Activated T-cell treated with anti-CD3 and anti-CD28 coated beads for 1 hour (primary cell): ENCODE data around the gene TCN1.
"Not testable (repeated sequence)": the region's sequence is repeated elsewhere in the genome, so short reads cannot be mapped to it uniquely, and the experiment has no call there.

ENCODE experiments used
- DNase-seq: peaks from one replicate; pipeline ENCODE4 v3.0.0-alpha.2; 2020; ENCODE audit warnings: low read depth

Gene TCN1, protein sequence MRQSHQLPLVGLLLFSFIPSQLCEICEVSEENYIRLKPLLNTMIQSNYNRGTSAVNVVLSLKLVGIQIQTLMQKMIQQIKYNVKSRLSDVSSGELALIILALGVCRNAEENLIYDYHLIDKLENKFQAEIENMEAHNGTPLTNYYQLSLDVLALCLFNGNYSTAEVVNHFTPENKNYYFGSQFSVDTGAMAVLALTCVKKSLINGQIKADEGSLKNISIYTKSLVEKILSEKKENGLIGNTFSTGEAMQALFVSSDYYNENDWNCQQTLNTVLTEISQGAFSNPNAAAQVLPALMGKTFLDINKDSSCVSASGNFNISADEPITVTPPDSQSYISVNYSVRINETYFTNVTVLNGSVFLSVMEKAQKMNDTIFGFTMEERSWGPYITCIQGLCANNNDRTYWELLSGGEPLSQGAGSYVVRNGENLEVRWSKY

DNA sequence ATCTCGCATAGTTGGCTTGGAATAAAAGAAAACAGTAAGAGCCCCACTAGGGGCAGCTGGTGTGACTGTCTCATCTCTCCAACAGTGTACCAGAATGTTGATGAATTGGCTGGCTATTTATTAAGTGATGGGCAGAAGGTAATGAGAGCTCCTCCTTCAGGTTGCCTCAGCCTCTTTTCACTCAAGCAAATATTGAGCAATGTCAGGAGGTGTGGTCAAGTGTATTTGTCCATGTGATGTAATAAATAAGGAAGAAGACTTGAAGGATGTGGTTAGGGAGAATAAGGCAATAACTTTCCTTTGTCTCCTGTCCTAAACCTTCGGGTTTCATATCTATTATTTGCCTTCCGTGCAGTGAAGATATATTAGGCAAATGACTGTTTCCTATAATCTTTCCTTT lies at the start of gene TCN1:
Gene TCN1, minus strand, starts transcription at position 91 of the 400 bp plus-strand sequence. Its CDS starts 17 bp downstream, at position 74.
- DNase-seq: no peak

DNA sequence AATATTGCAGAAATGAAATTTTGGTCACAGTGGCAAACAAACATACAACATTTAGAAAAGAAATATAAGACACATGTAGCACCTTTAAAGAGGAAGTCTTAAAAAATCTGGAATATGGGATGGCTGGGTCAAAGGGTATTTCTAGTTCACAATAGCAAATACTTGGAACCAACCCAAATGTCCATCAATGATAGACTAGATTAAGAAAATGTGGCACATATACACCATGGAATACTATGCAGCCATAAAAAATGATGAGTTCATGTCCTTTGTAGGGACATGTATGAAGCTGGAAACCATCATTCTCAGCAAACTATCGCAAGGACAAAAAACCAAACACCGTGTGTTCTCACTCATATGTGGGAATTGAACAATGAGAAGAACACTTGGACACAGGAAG lies 37.3 kb upstream of the TCN1 start:
- DNase-seq: not testable (repeated sequence)

DNA sequence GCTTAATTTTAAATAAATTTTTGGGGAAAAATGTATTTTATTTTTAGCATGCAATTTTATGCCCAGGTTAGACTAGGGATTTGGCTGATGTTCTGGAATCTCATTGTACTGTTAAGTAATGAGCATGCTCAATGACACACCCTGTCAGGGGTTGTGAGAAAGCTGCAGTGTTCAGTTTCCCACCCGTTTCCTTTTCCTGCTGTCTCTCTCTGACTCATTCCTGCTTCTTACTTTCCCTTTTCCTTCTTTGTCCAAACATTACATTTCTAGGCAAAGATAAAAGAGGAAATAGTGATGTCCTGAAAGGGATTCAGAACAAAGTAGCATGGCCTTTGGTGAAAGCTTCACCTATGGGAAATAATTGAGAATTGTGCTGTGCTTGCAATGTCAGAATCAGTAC lies 35.0 kb upstream of the TCN1 start:
- no peak for DNase-seq

DNA sequence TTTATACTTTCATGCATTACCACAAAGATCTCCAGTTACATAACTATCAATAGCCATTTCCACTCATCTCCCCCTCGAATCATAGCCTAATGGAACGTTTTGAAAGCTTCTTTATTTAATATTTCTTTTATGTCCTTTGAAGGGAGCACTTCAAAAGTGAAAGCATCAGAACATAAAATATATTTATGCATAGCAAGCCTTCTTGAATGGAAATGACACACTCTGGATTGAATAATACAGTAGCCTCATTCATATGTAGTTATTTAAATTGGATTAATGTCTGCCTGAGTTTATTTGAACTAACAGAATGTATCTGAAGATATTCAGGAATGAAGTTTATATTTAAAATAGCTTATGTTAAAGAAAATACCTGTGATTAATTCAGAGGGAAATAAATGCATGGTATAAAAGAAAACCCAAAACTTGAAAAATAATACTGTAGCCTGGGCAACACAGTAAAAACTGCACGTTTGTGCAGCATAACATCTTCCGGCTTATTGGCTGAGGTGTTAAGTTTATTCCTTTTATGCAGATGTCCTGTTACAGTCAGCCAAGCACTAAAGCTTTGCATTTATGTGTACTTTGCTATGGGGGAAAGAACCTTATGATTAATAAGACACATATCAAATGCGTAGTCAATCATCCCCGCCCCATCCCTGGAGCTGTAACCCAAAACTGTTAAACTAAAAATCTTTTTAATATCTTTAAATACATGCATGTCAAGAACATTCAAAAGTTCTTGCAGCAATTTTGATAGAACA lies 34.3 kb upstream of the TCN1 start:
- DNase-seq: no peak

DNA sequence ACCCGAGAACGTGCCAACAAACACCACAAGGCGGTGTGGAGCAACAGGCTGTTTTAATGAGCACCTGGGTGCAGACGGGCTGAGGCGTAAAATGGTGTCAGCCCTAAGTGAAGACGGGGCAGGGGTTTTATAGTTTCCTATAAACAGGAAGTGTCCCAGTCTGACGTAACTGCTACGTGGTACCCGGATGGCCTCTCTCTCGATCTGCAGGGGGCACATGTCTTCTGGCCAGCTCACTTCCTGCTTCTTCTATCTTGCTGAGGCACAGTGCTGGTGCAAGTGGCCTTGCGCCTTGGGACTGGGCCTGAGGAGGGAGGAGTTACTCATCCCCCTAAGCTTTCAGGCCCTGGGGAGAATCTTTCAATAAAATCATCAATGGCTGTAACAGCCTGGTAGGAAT lies 33.2 kb upstream of the TCN1 start:
- DNase-seq: no peak

DNA sequence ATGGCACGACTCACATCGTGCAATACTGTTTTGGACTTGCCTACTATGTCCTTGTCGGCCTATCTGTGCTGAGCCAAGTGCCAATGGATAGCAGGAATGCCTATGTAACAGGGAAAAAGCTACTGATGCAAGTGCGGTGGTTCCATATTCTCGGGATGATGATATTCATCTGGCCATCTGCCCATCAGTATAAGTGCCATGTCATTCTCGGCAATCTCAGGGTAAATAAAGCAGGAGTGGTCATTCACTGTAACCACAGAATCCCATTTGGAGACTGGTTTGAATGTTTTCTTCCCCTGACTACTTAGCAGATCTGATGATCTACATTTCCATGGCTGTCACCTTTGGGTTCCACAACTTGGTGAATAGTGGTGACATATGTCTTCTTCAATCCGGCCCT lies 32.4 kb upstream of the TCN1 start:
- DNase-seq: no peak

DNA sequence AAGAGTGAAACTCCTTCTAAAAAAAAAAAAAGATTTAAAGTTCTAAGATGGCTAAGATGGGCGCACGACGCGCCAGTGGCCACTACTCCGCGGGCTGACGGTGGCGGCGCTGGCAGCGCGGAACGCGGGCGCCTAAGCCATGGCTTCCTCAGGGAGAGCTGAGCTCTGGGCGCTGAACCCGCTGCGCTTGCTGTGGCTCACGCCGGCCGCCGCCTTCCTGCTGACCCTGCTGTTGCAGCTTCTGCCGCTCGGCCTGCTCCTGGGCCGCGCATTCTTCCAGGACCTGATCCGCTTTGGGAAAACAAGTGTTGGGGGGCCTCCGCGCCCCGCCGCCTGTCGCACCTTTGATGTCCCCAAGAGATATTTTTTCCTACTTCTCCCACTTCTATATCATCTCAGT lies 31.8 kb upstream of the TCN1 start:
- no peak for DNase-seq

DNA sequence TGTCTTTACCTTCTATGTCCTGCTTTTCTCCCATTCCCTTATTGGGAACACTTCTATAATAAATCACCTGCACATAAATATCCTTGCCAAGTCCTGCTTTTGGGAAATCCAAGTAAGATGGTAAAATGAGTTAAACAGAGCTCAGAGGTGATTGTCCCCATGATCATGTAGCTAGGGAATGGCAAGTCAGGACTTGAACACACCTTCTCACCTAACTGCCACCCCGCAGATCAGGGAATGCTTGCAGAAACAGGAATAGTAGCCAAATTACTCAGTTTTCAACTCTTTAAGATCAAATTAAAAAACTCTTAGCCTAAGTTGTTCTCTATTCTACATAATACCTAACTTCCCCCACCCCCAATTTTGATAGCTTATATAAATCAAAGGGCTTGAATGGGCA lies 28.3 kb upstream of the TCN1 start:
- DNase-seq: no peak

DNA sequence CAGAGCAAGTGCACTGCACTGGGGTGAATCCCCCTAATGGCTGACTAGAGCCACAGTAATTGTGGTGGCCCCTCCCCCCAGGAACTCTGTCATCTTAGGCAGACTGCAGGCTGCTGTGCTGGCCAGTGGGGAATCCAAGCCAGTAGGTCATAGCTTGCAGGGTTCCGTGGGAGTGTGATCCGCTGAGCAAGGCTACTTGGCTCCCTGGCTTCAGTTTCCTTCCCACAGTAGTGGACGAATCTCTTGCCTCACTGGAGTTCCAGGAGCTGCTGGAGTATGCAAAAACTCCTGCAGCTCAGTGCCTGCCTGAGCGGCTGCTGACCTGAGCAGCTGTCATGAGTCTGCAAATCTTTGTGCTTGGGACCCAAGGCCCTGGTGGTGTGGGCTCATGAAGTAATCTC lies 25.5 kb upstream of the TCN1 start:
- DNase-seq: no peak

DNA sequence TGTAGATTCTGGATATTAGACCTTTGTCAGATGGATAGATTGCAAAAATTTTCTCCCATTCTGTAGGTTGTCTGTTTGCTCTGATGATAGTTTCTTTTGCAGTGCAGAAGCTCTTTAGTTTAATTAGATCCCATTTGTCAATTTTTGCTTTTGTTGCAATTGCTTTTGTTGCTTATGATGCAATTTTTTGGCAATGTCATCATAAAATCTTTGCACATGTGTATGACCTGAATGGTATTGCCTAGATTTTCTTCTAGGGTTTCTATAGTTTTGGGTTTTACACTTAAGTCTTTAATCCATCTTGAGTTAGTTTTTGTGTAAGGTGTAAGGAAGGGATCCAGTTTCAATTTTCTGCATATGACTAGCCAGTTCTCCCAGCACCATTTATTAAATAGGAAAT lies 20.9 kb upstream of the TCN1 start:
- not testable (repeated sequence) for DNase-seq

DNA sequence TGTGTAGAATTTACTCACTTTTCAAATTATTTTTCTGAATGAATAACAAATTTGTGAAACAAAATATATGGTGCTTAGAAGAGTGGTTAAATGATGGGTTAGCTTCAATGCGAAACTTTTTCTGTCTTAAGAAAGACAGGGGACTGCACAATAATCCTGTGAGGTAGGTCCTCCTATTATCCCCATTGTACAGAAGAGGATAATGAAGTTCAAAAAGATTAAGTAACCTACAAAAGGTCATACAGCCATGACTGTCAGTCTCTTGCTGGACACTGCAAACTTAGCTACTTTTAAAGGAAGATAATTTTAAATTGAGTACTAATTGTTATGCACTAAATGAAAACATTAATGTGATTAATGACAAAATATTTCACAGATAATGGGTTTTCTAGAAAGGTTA lies 17.3 kb upstream of the TCN1 start:
- no peak for DNase-seq

DNA sequence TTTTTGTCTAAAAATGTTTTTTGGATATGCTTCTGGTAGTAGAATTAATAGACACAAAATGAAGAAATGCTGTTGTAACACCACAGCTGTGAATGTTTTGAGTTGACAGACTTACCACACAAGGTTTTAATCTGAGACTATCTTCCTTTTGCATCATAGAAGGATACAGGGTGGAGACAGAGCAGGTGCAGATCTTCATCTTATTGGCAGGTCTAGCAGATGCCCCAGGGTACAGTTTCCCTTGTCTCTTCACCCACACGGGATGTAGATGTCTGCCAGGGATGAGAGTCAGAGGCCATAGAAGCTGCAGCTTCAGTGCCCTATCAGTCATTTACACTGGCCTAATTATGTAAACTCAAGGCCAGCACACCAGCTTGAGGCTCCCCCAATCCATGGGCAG lies 13.3 kb upstream of the TCN1 start:
- no peak for DNase-seq

DNA sequence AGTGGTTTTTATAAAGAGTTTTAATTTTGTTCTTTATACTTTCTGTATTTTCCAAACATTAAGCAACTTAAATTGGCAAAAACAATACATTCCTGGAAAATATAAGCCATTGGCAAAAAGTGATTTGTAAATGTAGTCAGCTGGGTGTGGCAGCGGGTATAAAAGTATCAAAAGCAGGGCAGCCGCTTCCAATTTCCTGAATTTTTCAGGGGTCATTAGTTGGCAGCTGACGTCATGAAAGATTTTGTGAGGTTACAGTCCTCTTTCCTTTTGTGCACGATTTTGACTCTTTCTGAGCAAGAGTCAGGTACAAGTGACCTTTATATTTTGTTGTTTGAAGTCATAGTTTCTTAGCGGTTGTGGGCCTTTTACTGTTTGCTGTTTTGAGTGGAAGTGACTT lies 12.3 kb upstream of the TCN1 start, which contains the start of gene OOSP3:
Gene OOSP3, plus strand, starts transcription at position 208 of the 400 bp plus-strand sequence. Its CDS starts 27 bp downstream, at position 235.
- DNase-seq: no peak

DNA sequence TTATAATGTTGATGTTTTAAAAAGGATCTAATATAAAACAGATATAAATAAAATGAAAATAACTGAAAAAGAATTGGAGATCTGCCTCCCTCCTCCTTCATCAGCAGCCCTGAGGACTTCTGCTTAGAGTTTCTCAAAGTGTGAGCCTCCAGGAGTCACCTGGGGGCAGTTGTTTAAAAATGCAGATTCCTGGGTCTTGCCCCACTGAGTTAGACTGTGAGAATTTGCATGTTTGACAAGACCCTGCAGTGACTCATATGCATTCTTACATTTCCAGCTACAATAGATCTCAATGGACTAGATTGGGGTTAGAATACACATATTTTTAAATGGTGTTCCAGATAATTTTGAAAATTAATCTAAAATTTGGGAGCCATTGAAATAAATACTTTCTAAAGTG lies 11.5 kb upstream of the TCN1 start:
- DNase-seq: no peak

DNA sequence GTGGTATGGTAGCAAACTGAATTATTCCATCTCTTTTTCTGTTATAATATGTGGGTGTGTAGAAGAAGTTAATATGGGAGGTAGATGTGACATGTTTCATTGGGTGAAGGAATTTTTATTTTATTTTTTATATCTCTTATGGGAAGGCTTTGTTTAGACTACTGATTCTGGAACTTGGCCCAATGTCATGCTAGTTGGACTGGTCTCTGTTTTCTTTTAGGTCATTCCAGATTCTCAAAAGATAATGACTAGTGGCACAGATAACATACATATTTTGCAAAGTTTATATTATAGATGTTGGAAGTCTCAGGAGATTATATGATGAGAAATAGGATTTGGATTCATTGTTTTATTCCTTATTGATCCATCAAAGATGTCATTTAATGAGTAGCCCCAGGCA lies 11.0 kb upstream of the TCN1 start:
- no peak for DNase-seq

DNA sequence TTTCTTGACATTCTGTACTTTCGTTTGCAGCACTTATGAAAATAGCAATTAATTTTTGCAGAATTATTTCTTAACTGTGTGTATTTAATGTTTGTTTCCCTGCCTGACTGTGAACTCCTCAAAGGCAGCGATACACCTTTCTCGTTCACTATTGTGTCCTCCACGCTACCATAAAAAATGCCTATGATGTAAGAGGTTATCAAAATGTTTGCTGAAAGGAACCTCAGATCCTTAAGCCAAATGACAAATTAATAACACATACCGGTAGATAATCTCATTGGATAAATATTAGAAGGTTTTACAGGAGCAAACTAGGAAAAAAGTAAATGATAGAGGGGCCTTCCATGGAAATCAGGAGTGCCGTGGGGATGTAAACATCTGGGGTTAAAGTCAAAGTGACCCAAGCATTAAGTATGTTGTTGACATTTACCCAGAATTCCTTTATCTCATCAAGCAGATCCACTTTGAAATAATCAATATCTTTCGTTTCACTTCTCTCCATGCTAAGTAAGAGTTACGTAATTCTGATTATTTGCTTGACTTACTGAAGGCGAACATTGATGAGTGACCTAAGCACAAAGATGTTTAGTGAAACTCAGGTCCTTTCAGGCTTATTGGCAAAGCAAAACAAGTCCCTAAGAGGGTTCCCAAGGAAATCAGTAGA lies 9.7 kb upstream of the TCN1 start:
- no peak for DNase-seq

DNA sequence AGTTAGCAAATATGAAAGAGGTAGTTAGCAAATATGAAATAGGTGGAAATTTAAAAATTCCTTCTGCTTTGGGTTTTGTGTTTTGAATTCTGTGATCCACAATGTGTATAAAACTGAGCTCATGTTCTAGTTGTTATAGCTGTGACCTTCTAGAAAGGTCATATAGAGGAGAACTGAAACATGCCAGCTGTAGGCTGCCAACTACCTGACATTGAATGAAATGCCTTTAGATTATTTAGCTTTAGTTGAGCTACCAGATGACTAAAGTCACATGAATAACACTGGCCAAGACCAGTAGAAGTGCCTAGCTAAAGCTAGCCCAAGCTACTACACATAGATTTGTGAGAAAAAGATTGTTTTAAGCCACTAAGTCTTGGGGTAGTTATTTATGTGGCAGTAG lies 5.8 kb upstream of the TCN1 start:
- DNase-seq: no peak

DNA sequence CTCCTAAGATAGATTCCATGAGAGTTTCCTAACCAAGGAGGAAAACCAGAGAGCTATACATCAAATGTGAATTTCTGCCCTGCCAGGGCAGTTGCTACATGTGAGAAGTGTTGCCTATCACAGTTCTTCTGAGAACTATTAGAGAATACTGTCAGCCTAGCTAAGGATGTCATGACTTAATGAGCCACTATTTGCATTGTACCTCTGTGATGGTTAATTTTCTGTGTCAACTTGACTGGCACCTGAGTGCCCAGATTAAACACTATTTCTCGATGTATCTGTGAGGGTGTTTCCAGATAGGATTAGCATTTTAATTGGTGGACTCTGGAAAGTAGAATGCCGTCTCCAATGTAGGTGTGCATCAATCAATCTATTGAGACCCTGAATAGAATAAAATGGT lies 1.7 kb upstream of the TCN1 start:
- no peak for DNase-seq

DNA sequence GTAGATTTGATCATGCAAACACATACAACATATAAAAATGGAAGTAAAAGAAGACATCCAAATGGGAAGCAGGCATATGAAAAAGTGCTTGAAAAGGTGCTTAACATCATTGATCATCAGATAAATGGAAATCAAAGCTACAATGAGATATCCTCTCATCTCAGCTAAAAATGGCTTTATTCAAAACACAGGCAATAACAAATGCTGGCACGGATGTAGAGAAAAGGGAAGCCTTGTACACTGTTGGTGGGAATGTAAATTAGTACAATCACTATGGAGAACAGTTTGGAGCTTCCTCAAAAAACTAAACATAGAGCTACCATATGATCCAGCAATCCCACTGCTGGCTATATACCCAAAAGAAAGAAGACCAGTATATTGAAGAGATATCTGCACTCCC lies 549 bp upstream of the TCN1 start:
- DNase-seq: no peak

DNA sequence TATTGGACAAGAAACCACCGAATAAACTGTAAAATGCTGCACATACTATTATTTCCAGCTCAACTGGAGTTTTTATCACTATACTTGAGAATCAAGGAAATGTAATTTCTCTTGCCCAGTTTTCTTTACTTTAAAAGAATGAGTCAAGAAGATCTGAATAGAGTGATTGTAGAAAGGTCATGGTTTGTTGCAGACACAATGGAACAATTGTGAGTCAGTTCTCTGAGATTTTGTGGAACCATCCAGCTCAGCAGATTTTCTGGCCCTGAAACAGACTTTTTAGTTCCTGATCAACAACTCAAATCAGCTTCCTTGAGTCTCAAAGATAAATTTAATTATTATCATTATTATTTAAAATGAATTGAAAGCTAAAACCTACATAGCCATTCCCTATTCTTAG lies 1.3 kb downstream of the TCN1 start:
- DNase-seq: no peak

DNA sequence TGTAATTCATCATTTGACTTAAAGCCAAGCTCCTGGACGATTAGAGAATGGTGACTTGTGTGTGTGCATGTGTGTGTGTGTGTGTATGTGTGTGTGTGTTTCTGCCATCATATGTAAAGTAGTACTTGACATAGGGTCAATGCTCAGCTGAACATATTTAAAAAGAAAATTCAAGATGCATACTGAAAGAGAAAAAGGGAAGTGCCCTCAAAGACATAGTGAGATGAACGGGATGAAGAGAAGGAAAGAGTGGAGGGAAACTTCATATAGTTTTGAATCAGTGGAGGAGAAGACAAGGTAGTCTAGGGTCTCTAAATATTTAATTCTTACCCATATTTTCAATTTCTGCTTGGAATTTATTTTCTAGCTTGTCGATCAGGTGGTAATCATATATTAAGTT lies 4.0 kb downstream of the TCN1 start:
- no peak for DNase-seq

DNA sequence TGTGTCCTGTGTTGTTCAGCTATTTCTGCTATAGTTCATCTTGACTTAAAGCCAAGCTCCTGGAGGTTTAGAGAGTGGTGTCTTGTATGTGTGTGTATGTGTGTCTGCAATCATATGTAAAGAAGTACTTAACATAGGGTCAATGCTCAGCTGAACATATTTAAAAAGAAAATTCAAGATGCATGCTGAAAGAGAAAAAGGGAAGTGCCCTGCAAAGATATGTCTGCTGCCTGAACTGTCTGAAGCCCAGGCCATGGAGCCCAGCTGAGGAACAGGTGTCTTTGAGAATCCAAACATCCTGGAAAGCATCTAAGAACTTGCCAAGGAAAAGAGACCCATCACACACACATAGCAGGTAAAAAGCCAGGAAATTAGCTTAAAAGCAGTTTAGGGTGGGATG lies 6.6 kb downstream of the TCN1 start:
- DNase-seq: no peak
